Measurements from ENCODE around the gene ZNF480.
"Not testable (repeated sequence)": the region's sequence is repeated elsewhere in the genome, so short reads cannot be mapped to it uniquely, and the experiment has no call there.

The ZNF480 gene

DNA sequence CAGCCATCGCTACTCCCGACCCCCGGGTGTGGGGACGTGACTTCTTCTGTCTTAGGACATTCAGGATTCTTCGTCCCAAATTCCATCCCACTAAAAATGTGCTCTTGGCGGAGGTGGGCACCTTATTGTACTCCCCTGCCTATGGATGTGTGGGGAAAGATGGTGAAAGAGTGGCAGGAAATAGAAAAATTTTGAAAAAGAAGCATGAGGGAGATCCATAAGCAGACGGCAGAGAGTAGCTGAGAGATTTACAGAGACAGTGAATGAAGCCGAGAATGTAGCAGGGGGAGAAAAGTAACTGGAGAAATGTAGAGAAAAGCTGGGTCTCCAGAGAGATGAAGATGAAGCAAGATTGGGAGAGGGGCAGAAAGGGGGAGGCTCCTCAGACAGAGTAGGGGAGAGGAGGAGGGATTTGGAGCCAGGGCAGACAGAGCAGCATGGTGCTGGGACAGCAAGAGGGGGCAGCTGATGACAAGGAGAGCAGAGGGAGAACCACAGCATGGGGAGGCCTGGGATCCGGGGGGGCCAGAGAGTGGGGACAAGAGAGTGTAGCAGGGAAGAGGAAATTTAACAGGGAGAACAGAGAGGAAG lies 39.9 kb downstream of the ZNF480 start:
- DNase-seq (ENCODE audit: low read depth in 2 of 2), result no peak

DNA sequence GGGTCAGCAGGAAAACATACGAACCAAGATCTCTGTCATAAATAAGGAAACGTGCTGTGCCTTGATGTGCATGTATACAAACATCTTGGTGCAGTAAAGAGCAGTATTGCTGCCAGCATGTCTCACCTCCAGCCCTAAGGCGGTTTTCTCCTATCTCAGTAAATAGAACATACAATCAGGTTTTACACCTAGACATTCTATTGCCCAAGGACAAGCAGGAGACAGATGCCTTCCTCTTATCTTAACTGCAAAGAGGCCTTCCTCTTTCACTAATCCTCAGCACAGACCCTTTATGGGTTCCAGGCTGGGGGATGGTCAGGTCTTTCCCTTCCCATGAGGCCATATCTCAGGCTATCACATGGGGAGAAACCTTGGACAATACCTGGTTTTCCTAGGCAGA lies 42.1 kb downstream of the ZNF480 start:
- not testable (repeated sequence) for DNase-seq (ENCODE audit: low read depth in 2 of 2)

DNA sequence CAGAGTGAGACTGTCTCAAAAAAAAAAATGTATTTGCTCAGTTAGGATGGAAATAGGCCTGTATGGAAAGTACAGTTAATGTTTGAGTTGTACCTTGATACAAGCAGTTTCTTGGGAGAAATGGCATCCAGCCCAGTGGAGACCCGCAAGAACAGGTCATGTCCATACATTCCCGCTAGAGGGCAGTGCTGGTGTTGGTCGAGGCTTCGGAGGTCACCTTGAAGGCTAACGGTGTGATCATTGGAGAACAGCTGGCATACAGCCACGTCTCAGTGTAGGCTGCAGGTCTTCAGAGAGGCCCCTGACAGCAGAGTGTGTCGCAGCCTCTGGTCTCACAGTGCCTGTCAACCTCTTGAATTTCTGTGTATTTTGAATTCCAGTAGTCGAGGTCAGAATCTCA lies 46.6 kb downstream of the ZNF480 start:
- peak; percentile 11 to 29 for DNase-seq (ENCODE audit: low read depth in 2 of 2)

DNA sequence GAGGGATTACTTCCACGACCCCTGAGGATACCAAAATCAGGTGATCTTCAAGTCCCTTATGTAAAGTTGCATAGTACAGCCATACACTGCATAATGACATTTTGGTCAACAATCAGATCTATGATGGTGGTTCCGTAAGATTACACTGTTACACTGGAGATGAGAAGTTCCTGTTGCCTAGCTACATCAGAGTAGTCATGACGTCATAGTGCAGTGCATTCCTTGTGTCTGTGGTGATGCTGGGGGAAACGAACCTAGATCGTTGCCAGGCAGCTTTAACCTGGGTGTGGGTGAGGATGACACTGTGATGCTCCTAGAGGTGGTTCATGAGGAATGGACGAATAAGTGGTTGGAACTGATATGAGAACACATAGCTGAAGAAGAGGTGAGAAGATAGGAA lies 48.2 kb downstream of the ZNF480 start:
- DNase-seq (ENCODE audit: low read depth in 2 of 2), result no peak

DNA sequence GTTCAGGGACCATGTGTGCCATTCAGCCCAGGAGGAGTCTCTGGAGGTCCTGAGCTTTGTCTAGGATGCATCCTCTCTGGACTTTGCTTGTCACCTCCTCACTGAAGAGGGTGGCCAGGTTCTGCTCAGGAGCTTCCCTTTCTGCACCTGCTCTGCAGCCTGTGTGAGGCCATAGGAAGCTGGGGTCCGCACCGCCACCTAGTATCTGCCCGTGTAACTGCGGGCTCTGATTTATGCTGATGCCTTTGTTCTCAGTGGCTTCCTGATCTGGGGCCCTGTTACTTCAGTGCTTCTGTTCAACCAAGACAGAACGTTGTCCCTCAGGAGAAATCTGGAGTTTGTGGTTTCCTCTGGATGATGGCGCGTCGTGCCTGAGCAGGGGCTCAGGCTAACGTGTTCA lies 54.5 kb downstream of the ZNF480 start:
- no peak for DNase-seq (ENCODE audit: low read depth in 2 of 2)

DNA sequence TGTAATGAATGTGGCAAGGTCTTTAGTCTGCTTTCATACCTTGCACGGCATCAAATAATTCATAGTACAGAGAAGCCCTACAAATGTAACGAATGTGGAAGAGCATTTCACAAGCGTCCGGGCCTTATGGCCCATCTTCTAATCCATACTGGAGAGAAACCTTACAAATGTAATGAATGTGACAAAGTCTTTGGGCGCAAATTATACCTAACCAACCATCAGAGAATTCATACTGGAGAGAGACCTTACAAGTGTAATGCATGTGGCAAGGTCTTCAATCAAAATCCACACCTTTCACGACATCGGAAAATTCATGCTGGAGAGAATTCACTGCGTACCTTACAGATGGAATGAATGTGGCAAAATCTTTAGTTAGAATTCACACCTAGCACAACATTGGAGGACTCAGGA lies 69.5 kb downstream of the ZNF480 start:
- DNase-seq (ENCODE audit: low read depth in 2 of 2), result no peak

DNA sequence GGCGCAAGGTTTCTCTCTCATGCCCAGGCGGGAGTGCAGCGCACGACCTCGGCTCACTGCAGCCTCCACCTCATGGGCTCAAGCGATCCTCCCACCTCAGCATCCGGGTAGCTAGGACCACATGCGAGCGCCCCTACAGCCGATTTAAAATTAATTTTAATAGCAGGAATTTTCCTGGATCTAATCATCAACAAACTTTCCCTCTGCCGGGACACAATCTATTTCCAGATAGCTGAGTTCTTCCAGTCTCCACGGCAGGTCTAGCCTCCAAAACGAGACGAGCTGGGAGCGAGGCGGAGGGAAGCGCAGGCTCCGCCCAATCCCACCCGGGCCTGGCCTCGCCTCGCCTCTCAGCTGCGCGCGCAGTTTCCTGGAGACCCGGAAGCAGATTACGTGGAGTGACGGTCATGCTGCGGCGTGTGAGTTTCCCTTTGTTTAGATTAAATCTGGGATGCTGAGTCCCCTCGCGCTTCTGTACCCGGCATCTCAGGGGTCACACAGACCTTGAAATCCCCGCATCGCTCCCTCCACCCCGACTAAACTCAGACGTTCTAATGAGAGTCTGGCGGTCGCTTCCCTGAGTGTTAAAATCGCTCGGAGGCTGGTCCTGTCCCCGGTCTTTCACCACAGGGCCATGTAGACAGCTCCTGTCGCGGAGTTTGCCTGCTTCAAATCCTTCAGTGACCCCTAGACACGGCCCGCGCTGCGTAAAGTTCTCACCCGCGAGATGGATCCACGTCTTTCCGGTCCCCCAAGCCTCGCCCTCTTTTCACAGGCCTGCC lies 72.8 kb downstream of the ZNF480 start, which contains the start of gene ZNF880:
TSS of gene ZNF880 (plus strand) at position 365 of the 782 bp plus-strand sequence. CDS start at position 408, 43 bp downstream.
- DNase-seq (ENCODE audit: low read depth in 2 of 2), result peak; percentile 91 to 92

DNA sequence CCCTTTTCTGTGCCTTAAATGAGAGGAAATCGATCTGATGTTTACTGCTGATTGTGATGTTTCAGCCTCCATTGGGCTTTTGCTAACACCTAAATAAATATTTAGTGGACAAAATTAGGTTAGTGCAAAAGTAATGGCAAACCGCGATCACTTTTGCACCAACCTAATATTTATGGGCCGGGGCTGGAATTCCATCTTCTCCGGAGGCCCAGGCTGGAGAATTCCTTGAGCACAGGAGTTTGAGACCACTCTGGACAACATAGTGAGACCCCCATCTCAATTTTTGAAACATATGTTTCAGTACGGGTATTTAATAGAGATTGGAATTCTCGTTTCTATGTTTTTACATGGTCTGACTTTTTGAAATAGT lies 73.4 kb downstream of the ZNF480 start:
- no peak for DNase-seq (ENCODE audit: low read depth in 2 of 2)

All from stimulated activated CD4-positive, alpha-beta T cell treated with anti-CD3 and anti-CD28 coated beads, Interleukin-1b, Interleukin-23, amount 100 ng/mL, for 4 hours (primary cell).